Kidney capillary endothelial cell (primary cell): ENCODE data around the gene REEP3.
"Not testable (repeated sequence)": the region's sequence is repeated elsewhere in the genome, so short reads cannot be mapped to it uniquely, and the experiment has no call there.

Source experiments
- DNase-seq: peaks from one replicate; pipeline ENCODE4 v3.0.0-alpha.2; 2018; ENCODE audit warnings: low spot score

The REEP3 gene

GRCh38 chr10:63549810-63550209 is 28.6 kb downstream of the REEP3 start:
- no peak for DNase-seq

DNA sequence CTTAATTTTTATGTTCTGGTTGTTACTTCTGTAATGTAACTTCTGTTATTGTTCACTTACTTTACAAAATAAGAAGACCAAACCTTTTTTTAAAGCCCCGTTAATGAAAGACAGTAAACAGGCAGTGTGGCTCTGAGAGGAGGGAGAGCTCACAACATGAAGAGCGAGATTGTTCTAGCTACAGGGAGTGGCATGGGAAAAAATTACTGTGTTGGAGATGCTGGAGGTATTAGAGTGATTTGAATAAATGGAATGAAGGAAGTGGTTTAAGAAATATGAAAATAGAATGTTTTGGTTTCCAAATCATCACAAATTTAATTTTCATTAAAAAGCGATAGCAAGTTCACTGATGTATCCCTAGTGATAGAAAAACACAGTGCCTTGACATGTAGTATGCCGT is 31.8 kb downstream of the REEP3 start:
- no peak for DNase-seq

DNA sequence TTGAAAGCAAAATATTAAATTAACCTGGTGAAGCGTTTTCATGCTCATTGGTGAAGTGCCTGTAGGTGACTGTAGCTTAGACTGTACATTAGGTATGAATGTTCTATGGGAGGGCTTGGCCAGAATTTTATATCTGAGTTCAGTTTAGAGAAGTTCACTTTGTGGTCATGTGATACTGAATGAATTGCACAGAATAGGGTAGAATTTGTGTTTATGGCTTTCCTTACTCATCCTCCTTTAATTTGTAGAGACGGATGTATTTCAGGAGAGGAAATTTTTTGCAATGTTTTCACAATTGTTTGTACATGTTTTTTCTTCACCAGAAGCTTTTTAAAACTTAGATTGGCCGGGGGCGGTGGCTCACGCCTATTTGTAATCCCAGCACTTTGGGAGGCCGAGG is 32.3 kb downstream of the REEP3 start:
- DNase-seq: no peak

- DNase-seq: peak; percentile 41
These were observed 33.5 kb downstream of the REEP3 start for GRCh38 chr10:63554657-63555056.

GRCh38 chr10:63555330-63555729 is 34.1 kb downstream of the REEP3 start:
- DNase-seq: no peak

DNA sequence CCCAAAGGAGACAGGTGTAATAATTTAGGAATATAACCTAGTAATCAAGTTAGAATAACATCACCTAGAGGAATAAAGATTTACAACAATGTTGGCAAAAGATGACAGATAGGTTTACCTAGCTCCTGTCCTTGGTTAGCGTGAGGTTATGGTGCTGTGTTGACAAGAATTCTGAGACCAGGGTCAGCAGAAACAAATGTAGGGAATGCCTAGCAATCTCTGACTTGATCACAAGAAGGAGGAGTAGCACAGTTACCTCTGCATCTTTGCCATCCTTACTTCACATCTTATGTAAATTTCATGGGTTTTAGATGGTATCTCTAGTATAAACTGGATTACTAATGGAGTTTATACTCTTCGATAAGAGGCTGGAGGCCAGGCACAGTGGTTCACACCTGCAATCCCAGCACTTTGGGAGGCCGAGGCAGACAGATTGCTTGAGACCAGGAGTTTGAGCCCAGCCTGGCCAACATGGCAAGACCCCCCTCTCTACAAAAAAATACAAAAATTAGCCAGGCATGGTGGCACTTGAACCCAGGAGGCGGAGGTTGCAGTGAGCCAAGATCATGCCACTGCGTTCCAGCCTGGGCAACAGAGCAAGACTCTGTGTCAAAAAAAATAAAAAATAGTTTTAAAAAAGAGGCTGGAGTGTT is 37.1 kb downstream of the REEP3 start:
- DNase-seq: no peak

DNA sequence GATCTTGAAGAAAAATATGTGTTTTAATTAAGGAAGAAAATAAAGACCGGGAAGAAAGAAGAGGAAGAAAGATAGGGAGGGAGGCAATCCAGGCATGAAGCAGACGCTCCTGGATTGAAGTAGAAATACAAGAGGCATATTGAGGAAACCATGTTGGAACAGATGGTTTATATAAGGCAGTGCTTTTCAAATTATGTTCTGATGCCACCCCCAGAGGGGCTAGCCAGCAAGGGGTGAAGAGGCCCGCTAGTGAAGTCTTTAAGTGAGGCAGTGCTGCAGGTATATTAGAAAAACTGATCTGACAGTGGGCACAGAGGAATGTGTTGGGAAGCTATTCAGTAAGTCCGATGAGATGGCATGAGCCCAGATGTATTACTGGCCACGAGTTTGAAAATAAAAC is 40.1 kb downstream of the REEP3 start:
- no peak for DNase-seq

- DNase-seq: no peak
These were observed 41.2 kb downstream of the REEP3 start for GRCh38 chr10:63562391-63562790.

GRCh38 chr10:63562857-63563256 is 41.7 kb downstream of the REEP3 start:
- DNase-seq: no peak

- DNase-seq: no peak
These were observed 42.4 kb downstream of the REEP3 start for GRCh38 chr10:63563623-63564022.

GRCh38 chr10:63564731-63565130 is 43.5 kb downstream of the REEP3 start:
- not testable (repeated sequence) for DNase-seq

- no peak for DNase-seq
These were observed 52.0 kb downstream of the REEP3 start for GRCh38 chr10:63573068-63573697.

GRCh38 chr10:63574011-63574410 is 52.8 kb downstream of the REEP3 start:
- DNase-seq: no peak

DNA sequence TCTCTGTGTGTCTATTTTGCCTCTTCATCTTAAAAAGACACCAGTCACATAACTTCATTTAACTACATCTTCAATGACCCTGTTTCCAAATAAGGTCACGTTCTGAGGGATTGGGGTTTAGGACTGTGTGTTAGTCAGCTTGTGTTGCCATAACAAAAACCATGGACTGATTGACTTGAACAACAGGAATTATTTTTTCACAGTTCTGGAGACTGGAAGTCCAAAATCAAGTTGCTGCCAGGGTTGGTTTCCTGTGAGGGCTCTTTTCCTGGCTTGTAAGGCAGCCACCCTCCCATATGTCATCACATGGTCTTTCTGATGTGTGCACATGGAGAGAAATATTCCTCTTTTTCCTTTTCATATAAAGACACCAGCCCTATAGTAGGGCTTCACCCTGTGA is 55.3 kb downstream of the REEP3 start:
- no peak for DNase-seq

GRCh38 chr10:63578501-63578900 is 57.3 kb downstream of the REEP3 start:
- DNase-seq: no peak

DNA sequence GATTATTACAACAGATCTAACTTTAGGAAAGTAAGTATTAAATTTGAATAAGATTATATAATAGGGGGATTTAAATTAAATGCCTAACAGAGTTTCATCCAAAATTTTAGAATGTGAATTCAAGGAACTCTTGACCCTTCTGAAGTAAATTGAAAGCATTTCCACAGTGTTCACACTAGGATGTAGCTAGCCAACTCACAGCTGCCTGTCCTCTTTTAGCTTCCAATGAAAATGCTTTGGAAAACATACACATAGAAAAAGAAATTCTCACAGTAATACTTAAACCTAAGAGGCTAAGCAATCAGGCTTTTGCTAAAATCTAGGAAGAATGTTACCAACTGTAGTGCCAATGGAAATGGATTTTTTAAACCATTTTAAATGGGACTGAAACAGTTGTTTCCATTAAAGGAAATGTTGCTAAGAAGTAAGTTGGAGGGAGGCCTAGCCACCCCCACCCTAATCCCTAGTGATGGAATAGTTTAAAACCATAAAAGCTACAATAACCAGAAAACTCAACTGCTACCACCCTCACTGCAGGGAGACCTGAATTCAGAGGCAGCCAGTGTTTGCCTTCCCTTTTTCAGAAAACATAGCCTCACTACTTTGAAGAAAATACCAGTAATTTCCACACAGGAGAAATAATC is 58.3 kb downstream of the REEP3 start:
- DNase-seq: no peak

DNA sequence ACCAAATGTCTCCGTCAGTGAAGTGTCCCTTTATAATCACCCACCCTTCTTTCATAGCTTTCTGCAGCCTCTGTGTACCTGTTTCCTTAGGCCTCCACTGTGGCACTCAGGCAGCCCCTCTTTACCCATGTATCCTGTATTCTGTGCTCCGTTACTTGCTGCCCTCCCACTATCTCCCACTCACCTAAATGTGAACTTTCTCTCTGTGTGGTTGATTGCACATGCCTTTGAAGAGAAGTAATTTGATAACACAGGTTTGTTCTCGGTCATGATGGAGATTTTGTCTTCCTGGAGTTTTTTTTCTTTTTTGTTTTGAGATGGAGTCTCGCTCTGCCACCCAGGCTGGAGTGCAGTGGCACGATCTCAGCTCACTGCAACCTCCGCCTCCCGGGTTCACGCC is 61.5 kb downstream of the REEP3 start:
- no peak for DNase-seq

DNA sequence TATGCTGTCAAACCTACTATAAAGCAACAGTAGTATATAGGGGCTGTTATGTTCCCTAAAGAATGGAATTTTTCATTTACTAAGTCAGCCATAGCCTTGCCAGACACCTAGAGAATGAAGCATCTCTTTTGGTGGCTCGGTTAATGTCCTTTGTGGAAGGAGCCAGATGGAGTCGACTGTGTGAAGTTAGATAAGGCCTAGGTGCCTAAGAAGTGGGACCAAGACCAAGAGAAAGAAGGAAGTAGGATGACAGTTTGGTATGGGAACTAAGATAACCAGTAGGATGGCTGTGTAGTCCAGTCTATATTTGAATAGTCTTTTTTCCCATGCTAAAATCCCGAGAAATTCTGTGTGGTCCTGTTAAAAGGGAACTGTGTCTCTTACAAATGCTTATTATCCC is 62.2 kb downstream of the REEP3 start:
- no peak for DNase-seq

GRCh38 chr10:63583909-63584724 is 62.9 kb downstream of the REEP3 start:
- no peak for DNase-seq

GRCh38 chr10:63584725-63585035 is 63.5 kb downstream of the REEP3 start:
- DNase-seq: no peak

DNA sequence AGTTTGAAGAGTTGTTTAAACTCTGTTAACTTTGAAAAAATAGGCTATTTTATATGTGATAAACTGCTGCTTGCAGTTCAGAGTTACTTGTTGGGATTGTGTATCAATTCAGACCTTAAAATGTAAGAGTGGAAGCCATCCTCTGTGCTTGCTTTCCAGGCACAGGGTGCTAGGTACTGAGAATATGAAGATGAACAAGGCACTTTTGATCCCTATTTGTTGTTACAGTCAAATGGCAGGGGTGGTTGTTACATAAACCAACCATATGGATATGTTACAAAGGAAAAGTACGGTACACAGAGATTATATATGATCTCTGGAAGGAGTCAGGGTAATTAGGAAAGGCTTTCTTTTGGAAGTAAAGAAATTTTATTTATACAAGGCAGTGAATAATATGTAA is 63.8 kb downstream of the REEP3 start:
- no peak for DNase-seq

DNA sequence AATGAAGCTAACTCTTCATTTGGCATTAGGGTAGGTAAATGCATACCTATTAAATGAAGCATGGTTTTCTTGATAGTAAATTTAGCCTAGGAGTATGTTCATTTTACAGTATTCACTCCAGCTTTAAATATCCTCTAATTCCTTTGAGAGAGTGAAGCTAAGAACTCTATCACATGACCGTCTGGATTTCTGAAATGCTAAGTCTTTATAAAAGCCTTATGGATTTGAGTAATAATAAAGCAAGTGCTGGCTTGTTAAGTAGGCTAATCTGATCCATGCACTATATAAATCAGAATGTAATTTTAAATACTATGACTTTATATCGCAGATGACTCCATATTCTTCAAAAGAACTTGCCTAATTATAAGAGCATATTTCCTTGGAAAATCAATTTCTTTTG is 64.8 kb downstream of the REEP3 start:
- DNase-seq: no peak

DNA sequence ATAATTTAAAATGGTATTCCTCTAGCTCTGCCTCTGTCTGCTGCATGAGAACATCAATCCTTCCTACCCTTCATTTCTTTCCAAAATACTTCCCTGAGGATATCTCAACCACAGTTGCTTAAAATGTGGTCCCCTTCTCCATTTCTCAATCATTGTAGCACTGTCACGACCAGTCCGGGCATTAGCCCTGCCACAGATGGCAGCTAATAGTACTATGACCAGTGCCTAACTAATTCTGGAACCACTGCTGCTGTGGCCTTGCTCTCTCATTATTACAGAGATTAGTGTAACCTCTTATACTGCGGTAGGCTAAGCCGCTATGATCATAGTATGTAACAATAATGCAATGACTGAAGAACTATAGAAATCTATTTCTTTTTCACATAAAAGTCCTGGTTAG is 66.0 kb downstream of the REEP3 start:
- no peak for DNase-seq
